ENCODE data around the gene RIGI. TPM values are rescaled to one million over a fixed set of nuclear protein-coding genes. Genes with fewer than 3 reads are reported as not detected.

Gene RIGI
- 1 to 10 TPM; 3.3 to 4.4 (median 3.7) TPM for total RNA-seq
- 1 to 10 TPM; 1.3 to 5.4 (median 1.4) TPM for polyA plus RNA-seq
- long read RNA-seq, donor 1, partial matches to known transcripts, result 0 of 1 reads
- long read RNA-seq, donor 1, other reads (novel, unspliced or antisense), result 1 of 1 reads
- long read RNA-seq, donor 2, full-length matches to known transcripts, result 1 of 5 reads
- long read RNA-seq, donor 2, partial matches to known transcripts, result 1 of 5 reads
- long read RNA-seq, donor 2, other reads (novel, unspliced or antisense), result 3 of 5 reads

DNA sequence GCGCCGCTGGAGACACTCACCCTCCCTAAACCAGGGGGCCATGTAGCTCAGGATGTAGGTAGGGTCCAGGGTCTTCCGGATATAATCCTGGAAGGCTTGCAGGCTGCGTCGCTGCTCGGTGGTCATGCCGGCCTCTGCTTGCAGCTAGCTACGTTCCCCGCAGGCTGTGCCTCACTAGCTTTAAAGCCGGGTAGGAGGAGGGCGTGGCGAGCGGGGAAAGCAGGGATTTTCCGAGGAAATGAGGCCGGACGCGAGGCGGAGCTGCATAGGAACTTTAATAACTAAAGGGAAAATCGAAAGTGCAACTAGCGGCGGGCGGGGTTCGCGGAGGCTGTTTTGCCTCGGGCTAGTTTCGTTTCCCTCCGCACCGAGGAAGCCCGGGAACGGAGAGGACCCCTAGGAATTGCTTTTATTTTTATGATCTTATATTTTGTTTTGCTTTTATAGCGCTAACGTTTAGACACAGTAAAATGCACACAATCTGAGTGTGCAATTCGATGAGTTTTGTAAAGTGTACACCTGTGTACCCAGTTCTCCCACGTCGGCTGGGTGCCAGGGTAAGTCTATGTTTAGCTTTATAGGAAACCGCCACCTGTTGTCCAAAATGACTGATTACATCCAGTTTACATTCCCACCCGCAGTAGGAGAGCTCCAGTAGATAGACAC is at the start of gene RIGI:
Gene RIGI, minus strand, starts transcription at position 156 of the 666 bp plus-strand sequence. Its CDS starts 30 bp downstream, at position 126.
- H3K4me1 ChIP-seq, result peaks cover 21% of the 10 kb centered on the region
- H3K4me3 ChIP-seq, result peak within 1 kb of the TSS; percentile 72
- ATAC-seq, result peak; percentile 88 to 94 (median 92)
- no peaks in the 10 kb centered on the region for H3K36me3 ChIP-seq (ENCODE audit: insufficient read depth in 1 of 2, low read depth in 1 of 2)
- DNase-seq, result peak; percentile 92
- intact Hi-C loops (cut with DNase I), result loop anchor here (2.0 to 5.0 kb wide), 2 partner anchors 139 to 144 kb away; partner anchors contain the start of gene ACO1 (in 1 of the 2)
- peak within 1 kb of the TSS; percentile 64 for H3K27ac ChIP-seq
- TF ChIP-seq, protein P1, sequence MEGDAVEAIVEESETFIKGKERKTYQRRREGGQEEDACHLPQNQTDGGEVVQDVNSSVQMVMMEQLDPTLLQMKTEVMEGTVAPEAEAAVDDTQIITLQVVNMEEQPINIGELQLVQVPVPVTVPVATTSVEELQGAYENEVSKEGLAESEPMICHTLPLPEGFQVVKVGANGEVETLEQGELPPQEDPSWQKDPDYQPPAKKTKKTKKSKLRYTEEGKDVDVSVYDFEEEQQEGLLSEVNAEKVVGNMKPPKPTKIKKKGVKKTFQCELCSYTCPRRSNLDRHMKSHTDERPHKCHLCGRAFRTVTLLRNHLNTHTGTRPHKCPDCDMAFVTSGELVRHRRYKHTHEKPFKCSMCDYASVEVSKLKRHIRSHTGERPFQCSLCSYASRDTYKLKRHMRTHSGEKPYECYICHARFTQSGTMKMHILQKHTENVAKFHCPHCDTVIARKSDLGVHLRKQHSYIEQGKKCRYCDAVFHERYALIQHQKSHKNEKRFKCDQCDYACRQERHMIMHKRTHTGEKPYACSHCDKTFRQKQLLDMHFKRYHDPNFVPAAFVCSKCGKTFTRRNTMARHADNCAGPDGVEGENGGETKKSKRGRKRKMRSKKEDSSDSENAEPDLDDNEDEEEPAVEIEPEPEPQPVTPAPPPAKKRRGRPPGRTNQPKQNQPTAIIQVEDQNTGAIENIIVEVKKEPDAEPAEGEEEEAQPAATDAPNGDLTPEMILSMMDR (IDR thresholded peaks at IDR 0.05), result peak; percentile 44
- H3K27me3 ChIP-seq (ENCODE audit: insufficient read depth in 3 of 3, low read length in 2 of 3), result no peaks in the 10 kb centered on the region
- WGBS, 3 donors, result 0% methylated on average over 37 of the region's 37 CpGs
- H3K9me3 ChIP-seq, result no peaks in the 10 kb centered on the region

DNA sequence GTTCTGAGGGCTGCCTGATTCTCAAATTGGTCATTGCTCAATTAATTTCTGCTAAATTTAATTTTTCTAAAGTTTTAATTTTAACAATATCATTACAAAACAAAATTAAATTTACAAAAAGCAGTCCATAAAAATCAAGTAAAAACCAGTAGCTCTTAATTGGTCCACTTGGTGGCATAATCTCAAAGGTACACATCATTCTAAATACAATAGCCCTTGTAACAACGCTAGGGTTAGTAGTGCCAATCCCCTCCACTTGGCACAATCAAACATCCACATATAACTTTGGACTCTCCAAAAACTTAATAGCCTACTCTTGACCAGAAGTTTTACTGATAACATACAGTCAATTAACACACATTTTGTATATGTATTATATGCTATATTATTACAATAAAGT is 48.9 kb upstream of the RIGI start:
- WGBS, 3 donors, result 58 to 70% (median 61%) methylated on average over 1 of the region's 1 CpG
- Histone ChIP-seq H3K4me1 (peaks cover 19% of the 10 kb centered on the region), H3K27me3 (ENCODE audit: insufficient read depth in 3 of 3, low read length in 2 of 3) (no peaks in the 10 kb centered on the region), H3K9me3 (no peaks in the 10 kb centered on the region), H3K4me3 (no peak overlapping the region), H3K27ac (no peak overlapping the region), H3K36me3 (ENCODE audit: insufficient read depth in 1 of 2, low read depth in 1 of 2) (no peaks in the 10 kb centered on the region)
- DNase-seq (no peak), ATAC-seq (no peak)
- TF ChIP-seq, protein P1 (IDR thresholded peaks at IDR 0.05), result no peak
- intact Hi-C loops (cut with DNase I), result loop anchor here in 1 of 2 donors (5.0 kb wide), 1 partner anchor 143 kb away; no protein-coding TSS in a partner anchor

DNA sequence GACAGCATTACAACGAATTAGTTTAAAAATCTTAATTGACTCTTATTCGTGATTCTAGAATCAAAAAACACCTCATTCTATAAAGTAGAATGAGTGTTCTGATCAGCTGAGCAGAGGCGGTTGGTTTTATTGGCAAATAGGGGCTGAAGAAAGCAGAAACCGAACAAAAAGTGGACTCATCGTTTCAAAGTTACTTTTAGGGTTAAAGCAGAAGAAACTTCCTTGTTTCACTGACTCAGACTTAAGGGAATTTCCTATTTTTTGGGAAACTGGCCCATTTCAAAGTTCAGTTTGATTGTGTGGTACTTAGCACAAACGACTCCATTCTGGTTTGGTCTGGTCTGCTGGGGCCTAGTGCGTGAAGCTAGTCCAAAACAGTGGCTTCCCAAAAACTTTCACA is 47.8 kb upstream of the RIGI start:
- DNase-seq (no peak), ATAC-seq (no peak)
- Histone ChIP-seq H3K27ac (peak overlapping the region; percentile 92), H3K9me3 (no peaks in the 10 kb centered on the region), H3K4me3 (peak overlapping the region; percentile 91), H3K27me3 (ENCODE audit: insufficient read depth in 3 of 3, low read length in 2 of 3) (no peaks in the 10 kb centered on the region), H3K36me3 (ENCODE audit: insufficient read depth in 1 of 2, low read depth in 1 of 2) (peaks cover 2 to 7% of the 10 kb centered on the region in 2 donors), H3K4me1 (peaks cover 19% of the 10 kb centered on the region)
- TF ChIP-seq, protein P1 (IDR thresholded peaks at IDR 0.05), result no peak
- WGBS, 3 donors, result 82 to 84% (median 83%) methylated on average over 7 of the region's 7 CpGs
- intact Hi-C loops (cut with DNase I), result loop anchor here in 1 of 2 donors (1.0 kb wide), 1 partner anchor 190 kb away; the partner anchor contains the start of gene ACO1

DNA sequence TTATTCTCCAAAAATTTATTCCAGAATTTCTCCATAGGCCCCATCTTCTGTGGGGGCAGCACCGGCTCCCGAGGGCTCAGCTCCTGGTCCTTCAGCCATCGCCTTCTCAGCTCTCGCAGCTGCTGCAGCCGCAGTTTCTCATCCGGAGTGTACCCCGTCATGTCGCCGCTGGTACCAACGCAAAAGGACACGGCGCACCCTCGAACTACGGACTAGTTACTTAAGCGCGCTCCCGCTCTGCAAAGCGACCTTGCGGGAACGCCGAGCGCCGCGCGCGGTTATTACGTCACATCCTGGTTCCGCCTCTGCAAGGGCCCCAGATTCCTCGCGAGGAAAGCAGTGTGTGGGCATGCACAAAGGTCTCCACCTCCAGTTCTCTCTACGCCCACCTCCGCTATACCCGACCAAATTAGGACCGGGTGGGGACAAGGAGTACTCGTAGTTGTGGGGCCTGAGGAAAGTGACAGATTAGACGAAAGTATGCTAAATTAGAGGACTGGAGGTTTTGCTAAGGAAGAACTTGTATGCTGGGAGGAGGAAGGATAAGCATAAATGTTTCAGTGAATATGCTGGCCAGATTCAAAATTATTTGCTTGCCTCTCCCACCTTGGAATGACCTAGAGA is 47.0 kb upstream of the RIGI start, which contains the start of gene NDUFB6:
Gene NDUFB6, minus strand, starts transcription at position 260 of the 624 bp plus-strand sequence. Its CDS starts 99 bp downstream, at position 161.
- DNase-seq (peak; percentile 93 to 96), ATAC-seq (peak; percentile 97 to 99 (median 98))
- Histone ChIP-seq H3K36me3 (ENCODE audit: insufficient read depth in 1 of 2, low read depth in 1 of 2) (peaks cover 2 to 12% of the 10 kb centered on the region in 2 donors), H3K9me3 (no peaks in the 10 kb centered on the region), H3K27me3 (ENCODE audit: insufficient read depth in 3 of 3, low read length in 2 of 3) (no peaks in the 10 kb centered on the region), H3K4me3 (peak within 1 kb of the TSS; percentile 91), H3K27ac (peak within 1 kb of the TSS; percentile 92), H3K4me1 (peaks cover 19% of the 10 kb centered on the region)
- 0% methylated on average over 36 of the region's 36 CpGs for WGBS, 3 donors
- TF ChIP-seq, protein P1 (IDR thresholded peaks at IDR 0.05), result no peak
- intact Hi-C loops (cut with DNase I), result loop anchor here (1.0 kb wide), 1 partner anchor 189 kb away; the partner anchor contains the start of gene ACO1 (in 2 of the 2)

Measured in psoas muscle (tissue), 8 donors.